HL-60 (cell line): ENCODE data around the gene TIMM17B.
A peak's percentile ranks its signal among the peaks of the same experiment; 100 is the strongest.

ENCODE experiments used
- DNase-seq, 2 experiments: peaks; one replicate each; pipeline ENCODE4 v3.0.0-alpha.2; 2010 to 2020; ENCODE audit warnings: low read depth in 1 of 2, low spot score in 1 of 2
- H3K27ac ChIP-seq: fragments of 250-450 bp; sonication (Bioruptor Pico); replicated peaks from 2 replicates; pipeline ENCODE4 v1.5.1; 2020; ENCODE audit warnings: mild to moderate bottlenecking, moderate library complexity
- H3K27me3 ChIP-seq: fragments of 250-450 bp; sonication (Bioruptor Pico); 2 replicates; pipeline ENCODE4 v1.5.1; 2021; ENCODE audit warnings: mild to moderate bottlenecking, moderate library complexity; ENCODE audit not compliant: insufficient read depth, poor library complexity, severe bottlenecking
- H3K4me3 ChIP-seq: replicated peaks from 2 replicates; pipeline ENCODE4 v1.5.1; 2011; ENCODE audit warnings: mild to moderate bottlenecking, control low read depth, low read length; ENCODE audit not compliant: insufficient read depth
- GABPA ChIP-seq: IDR thresholded peaks from 2 replicates; pipeline ENCODE4 v1.6.1; 2012; ENCODE audit warnings: low read depth
- POLR2AphosphoS5 ChIP-seq: IDR thresholded peaks from 2 replicates; pipeline ENCODE4 v1.6.1; 2012; ENCODE audit warnings: low read depth
- SPI1 ChIP-seq: IDR thresholded peaks from 2 replicates; pipeline ENCODE4 v1.6.1; 2012; ENCODE audit warnings: low read depth, mild to moderate bottlenecking, borderline replicate concordance
- TF ChIP-seq, protein P1 (sequence below): IDR thresholded peaks from 2 replicates; pipeline ENCODE4 v1.6.1; 2012; ENCODE audit warnings: low read depth; ENCODE audit not compliant: insufficient replicate concordance
- TF ChIP-seq, protein P2 (sequence below): IDR thresholded peaks from one replicate; pipeline ENCODE4 v1.5.1; 2011; ENCODE audit warnings: low read length, control low read depth, inconsistent platforms; ENCODE audit not compliant: insufficient read depth

TIMM17B gene

DNA sequence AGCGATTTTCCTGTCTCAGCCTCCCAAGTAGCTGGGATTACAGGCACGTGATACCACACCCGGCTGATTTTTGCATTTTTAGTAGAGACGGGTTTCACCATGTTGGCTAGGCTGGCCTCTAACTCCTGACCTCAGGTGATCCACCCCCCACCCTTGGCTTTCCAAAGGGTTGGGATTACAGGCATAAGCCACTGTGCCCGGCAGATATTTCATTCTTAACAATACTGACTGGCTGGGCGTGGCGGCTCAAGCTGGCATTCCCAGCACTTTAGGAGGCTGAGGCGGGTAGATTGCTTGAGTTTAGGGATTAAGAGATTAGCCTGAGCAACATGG lies 1.5 kb upstream of the TIMM17B start:
- H3K27me3 ChIP-seq, result no peaks in the 10 kb centered on the region
- H3K4me3 ChIP-seq, result no peak overlapping the region
- DNase-seq, result no peak
- H3K27ac ChIP-seq, result no peak overlapping the region
- TF ChIP-seq POLR2AphosphoS5 (no peak), GABPA (no peak), SPI1 (no peak)
- TF ChIP-seq, protein P1, sequence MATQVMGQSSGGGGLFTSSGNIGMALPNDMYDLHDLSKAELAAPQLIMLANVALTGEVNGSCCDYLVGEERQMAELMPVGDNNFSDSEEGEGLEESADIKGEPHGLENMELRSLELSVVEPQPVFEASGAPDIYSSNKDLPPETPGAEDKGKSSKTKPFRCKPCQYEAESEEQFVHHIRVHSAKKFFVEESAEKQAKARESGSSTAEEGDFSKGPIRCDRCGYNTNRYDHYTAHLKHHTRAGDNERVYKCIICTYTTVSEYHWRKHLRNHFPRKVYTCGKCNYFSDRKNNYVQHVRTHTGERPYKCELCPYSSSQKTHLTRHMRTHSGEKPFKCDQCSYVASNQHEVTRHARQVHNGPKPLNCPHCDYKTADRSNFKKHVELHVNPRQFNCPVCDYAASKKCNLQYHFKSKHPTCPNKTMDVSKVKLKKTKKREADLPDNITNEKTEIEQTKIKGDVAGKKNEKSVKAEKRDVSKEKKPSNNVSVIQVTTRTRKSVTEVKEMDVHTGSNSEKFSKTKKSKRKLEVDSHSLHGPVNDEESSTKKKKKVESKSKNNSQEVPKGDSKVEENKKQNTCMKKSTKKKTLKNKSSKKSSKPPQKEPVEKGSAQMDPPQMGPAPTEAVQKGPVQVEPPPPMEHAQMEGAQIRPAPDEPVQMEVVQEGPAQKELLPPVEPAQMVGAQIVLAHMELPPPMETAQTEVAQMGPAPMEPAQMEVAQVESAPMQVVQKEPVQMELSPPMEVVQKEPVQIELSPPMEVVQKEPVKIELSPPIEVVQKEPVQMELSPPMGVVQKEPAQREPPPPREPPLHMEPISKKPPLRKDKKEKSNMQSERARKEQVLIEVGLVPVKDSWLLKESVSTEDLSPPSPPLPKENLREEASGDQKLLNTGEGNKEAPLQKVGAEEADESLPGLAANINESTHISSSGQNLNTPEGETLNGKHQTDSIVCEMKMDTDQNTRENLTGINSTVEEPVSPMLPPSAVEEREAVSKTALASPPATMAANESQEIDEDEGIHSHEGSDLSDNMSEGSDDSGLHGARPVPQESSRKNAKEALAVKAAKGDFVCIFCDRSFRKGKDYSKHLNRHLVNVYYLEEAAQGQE, result no peak
- TF ChIP-seq, protein P2, sequence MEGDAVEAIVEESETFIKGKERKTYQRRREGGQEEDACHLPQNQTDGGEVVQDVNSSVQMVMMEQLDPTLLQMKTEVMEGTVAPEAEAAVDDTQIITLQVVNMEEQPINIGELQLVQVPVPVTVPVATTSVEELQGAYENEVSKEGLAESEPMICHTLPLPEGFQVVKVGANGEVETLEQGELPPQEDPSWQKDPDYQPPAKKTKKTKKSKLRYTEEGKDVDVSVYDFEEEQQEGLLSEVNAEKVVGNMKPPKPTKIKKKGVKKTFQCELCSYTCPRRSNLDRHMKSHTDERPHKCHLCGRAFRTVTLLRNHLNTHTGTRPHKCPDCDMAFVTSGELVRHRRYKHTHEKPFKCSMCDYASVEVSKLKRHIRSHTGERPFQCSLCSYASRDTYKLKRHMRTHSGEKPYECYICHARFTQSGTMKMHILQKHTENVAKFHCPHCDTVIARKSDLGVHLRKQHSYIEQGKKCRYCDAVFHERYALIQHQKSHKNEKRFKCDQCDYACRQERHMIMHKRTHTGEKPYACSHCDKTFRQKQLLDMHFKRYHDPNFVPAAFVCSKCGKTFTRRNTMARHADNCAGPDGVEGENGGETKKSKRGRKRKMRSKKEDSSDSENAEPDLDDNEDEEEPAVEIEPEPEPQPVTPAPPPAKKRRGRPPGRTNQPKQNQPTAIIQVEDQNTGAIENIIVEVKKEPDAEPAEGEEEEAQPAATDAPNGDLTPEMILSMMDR, result no peak

DNA sequence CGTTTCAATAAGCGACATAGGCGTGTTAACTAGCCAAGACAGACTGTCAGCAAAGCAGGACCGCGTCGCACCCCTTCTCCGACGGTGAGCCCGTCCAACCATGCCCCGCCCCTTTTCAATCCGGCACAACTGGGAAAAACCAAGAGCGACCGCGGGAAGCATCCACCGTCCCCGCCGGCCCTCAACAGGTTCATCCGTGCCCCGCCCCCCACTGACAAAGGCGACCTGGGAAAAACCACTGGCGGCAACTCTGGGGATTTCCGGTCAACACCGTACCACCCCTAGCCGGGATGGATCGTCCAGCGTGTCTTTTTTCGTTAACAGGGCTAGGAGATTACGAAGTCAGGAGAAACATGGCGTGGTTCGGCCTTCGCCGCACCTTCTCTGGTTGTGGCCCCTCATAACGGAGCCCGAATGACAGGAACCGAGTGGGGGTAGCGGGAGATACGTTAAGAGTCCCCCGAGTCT lies 377 bp downstream of the TIMM17B start:
- Histone ChIP-seq H3K4me3 (peak overlapping the region; percentile 79), H3K27ac (peak overlapping the region; percentile 95), H3K27me3 (no peaks in the 10 kb centered on the region)
- peak; percentile 59 to 74 for DNase-seq
- no peak for TF ChIP-seq SPI1
- no peak; the same call in 1 of the 2 replicates for TF ChIP-seq POLR2AphosphoS5
- TF ChIP-seq, protein P2, result no peak
- no peak for TF ChIP-seq GABPA
- TF ChIP-seq, protein P1, result no peak

DNA sequence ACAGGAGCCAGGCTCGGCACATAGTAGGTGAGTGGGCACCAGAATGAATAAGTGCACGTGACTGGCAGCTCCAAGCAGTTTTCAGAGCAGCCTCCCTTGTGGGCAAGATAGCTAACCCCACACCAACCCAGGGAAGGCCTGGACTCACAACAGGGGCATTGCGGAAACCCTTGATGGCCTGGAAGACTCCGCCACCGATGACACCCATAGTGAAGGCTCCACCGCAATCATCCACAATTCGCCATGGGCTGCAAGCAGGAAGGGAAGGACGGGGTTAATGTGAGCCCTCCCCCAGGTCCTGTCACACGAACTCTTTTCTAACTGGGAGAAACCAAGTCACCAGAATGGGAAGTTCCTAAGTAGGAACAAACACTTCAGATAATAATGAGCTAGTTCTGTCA lies 957 bp downstream of the TIMM17B start:
- Histone ChIP-seq H3K27me3 (no peaks in the 10 kb centered on the region), H3K4me3 (peak overlapping the region; percentile 79), H3K27ac (peak overlapping the region; percentile 95)
- peak; percentile 21 to 64 for DNase-seq
- TF ChIP-seq GABPA (no peak), SPI1 (no peak), POLR2AphosphoS5 (no peak)
- TF ChIP-seq, protein P2, result no peak
- TF ChIP-seq, protein P1, result no peak
